K562 (cell line): Measurements from ENCODE around the gene CD248. TPM values are rescaled to one million over a fixed set of nuclear protein-coding genes. Genes with fewer than 3 reads are reported as not detected.

Experiments used
- CCAR2 ChIP-seq: fragments of 200-400 bp; formaldehyde crosslinking; IDR thresholded peaks from 2 replicates; pipeline ENCODE4 v1.6.1; 2017; ENCODE audit warnings: mild to moderate bottlenecking, low read depth, low read length
- GTF2E2 ChIP-seq: fragments of 200-800 bp; sonication (Bioruptor generic); IDR thresholded peaks from 2 replicates; pipeline ENCODE4 v1.6.1; 2016; ENCODE audit warnings: missing genetic modification characterization, missing compliant biosample characterization
- HNRNPK ChIP-seq: fragments of 200-400 bp; formaldehyde crosslinking; IDR thresholded peaks from one replicate; pipeline ENCODE4 v1.6.1; 2018; ENCODE audit warnings: mild to moderate bottlenecking, low read depth, low read length; ENCODE audit not compliant: poor library complexity, severe bottlenecking
- MXI1 ChIP-seq: IDR thresholded peaks from 2 replicates; pipeline ENCODE4 v1.6.1; 2011; ENCODE audit warnings: low read depth, mild to moderate bottlenecking, improper control_type of control experiment, low read length
- MYNN ChIP-seq, 2 experiments: sonication (generic); formaldehyde crosslinking in 1 of 2; IDR thresholded peaks; 2 replicates each; pipeline versions ENCODE4 v1.5.0 to v1.6.1; 2016 to 2020; ENCODE audit warnings: antibody characterized with exemption in 1 of 2, missing genetic modification reagents in 1 of 2
- NR3C1 ChIP-seq: sonication (generic); formaldehyde crosslinking; IDR thresholded peaks from 2 replicates; pipeline ENCODE4 v1.8.1; 2022; ENCODE audit warnings: missing genetic modification reagents
- PML ChIP-seq: IDR thresholded peaks from 2 replicates; pipeline ENCODE4 v1.6.1; 2012; ENCODE audit warnings: low read length, inconsistent platforms
- POLR2AphosphoS5 ChIP-seq: IDR thresholded peaks from 2 replicates; pipeline ENCODE4 v1.6.1; 2011; ENCODE audit warnings: mild to moderate bottlenecking, low read depth, low read length, moderate library complexity; ENCODE audit not compliant: control insufficient read depth, insufficient read depth
- ZFPM2 ChIP-seq: fragments of 250-450 bp; sonication (Bioruptor Pico); IDR thresholded peaks from 2 replicates; pipeline ENCODE4 v1.5.1; 2022; ENCODE audit warnings: mild to moderate bottlenecking
- ZNF830 ChIP-seq: fragments of 250-450 bp; sonication (Bioruptor Pico); IDR thresholded peaks from 2 replicates; pipeline ENCODE4 v1.5.0; 2021; ENCODE audit warnings: mild to moderate bottlenecking
- polyA plus RNA-seq, 8 experiments: library from polyadenylated mRNA; depleted of rRNA in 4 of 8; stranded (reverse) in 5 of 8; unstranded in 3 of 8; fragments of >200 nt; fragmentation: Nextera tagmentation in 2 of 8; fragmentation: Illumina TruSeq in 1 of 8; extraction: Ambion mirVana in 2 of 8; extraction: Trizol in 1 of 8; gene quantifications; 2 replicates each; pipeline versions ENCODE4 v1.2.1 to v1.2.3, GENCODE V29; 2011 to 2014; ENCODE audit warnings: inconsistent platforms in 1 of 8, missing spikeins in 1 of 8
- total RNA-seq, 7 experiments: library from RNA; depleted of rRNA in 6 of 7; stranded (reverse); fragments of >200 nt in 6 of 7; fragmentation: Illumina TruSeq in 2 of 7; extraction: Trizol in 2 of 7; gene quantifications; 2 replicates each; pipeline versions ENCODE4 v1.2.1 to v1.2.3, GENCODE V29; 2011 to 2021; ENCODE audit warnings: low replicate concordance in 1 of 7
- TF ChIP-seq, protein P1 (sequence below): fragments of 250-450 bp; sonication (Bioruptor Pico); IDR thresholded peaks from 2 replicates; pipeline ENCODE4 v1.4.0; 2020; ENCODE audit warnings: mild to moderate bottlenecking
- TF ChIP-seq, protein P2 (sequence below): sonication (generic); formaldehyde crosslinking; IDR thresholded peaks from 2 replicates; pipeline ENCODE4 v1.9.0; 2022; ENCODE audit warnings: mild to moderate bottlenecking, missing genetic modification reagents
- TF ChIP-seq, protein P3 (sequence below): sonication (generic); formaldehyde crosslinking; IDR thresholded peaks from 2 replicates; pipeline ENCODE4 v1.8.1; 2023; ENCODE audit warnings: mild to moderate bottlenecking, missing genetic modification reagents
- TF ChIP-seq, protein P4 (sequence below), 2 experiments: fragments of 150-350 bp in 1 of 2; IDR thresholded peaks; 2 replicates each; pipeline ENCODE4 v1.6.1; 2012 to 2016; ENCODE audit warnings: low read depth in 2 of 2, low read length in 2 of 2, mild to moderate bottlenecking in 1 of 2, moderate library complexity in 1 of 2
- TF ChIP-seq, protein P5 (sequence below): fragments of 450-650 bp; formaldehyde crosslinking; IDR thresholded peaks from 2 replicates; pipeline ENCODE4 v1.4.0; 2022; ENCODE audit warnings: missing genetic modification characterization

The CD248 gene
- total and polyA plus RNA-seq, 9 of the 15 experiments (the other 6 are each of a cell fraction or from before 2014, with no cell fraction given) = 0.09 TPM; not detected in 8

DNA sequence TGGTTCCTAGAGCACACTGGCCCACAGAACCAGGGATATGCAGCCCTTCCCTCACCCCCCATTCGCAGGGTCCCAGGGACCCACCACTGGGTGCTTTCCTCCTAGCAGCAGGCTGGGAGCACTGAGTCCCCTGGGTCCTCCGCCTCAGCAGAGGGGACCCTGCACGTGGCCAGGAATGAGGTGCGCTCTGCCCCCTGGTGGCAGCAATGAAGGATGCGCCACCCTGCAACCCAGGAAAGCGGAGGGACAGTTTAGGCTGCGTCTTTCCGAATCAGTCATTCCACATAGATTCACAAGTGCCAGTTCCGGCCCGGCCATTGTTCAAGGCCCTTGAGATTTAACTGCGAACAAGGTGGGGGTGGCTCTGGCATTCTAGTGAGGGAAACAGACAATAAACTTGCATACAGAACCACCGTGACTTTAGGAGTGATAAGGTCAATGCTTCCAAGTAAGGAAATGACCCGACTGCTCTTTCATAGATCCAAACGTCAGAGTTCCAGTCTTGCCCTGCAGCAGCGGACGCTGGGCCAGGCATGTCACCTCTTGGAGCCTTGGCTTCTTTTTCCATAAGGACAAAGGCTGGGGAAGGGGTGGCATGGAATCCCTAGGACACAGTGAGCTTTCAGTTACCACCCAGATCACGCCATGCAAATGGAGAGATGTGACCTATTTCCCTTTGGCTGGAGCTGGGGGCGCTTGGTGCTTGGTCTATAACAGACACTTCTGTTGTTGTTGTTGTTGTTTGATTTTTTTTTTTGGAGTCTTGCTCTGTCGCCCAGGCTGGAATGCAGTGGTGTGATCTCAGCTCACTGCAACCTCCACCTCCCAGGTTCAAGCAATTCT lies 11.7 kb upstream of the CD248 start (continued):
- TF ChIP-seq, protein P1, sequence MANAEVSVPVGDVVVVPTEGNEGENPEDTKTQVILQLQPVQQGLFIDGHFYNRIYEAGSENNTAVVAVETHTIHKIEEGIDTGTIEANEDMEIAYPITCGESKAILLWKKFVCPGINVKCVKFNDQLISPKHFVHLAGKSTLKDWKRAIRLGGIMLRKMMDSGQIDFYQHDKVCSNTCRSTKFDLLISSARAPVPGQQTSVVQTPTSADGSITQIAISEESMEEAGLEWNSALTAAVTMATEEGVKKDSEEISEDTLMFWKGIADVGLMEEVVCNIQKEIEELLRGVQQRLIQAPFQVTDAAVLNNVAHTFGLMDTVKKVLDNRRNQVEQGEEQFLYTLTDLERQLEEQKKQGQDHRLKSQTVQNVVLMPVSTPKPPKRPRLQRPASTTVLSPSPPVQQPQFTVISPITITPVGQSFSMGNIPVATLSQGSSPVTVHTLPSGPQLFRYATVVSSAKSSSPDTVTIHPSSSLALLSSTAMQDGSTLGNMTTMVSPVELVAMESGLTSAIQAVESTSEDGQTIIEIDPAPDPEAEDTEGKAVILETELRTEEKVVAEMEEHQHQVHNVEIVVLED = no peak
- TF ChIP-seq, protein P2, sequence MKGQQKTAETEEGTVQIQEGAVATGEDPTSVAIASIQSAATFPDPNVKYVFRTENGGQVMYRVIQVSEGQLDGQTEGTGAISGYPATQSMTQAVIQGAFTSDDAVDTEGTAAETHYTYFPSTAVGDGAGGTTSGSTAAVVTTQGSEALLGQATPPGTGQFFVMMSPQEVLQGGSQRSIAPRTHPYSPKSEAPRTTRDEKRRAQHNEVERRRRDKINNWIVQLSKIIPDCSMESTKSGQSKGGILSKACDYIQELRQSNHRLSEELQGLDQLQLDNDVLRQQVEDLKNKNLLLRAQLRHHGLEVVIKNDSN (CRISPR knock-in tag) = peak; percentile 95
- TF ChIP-seq, protein P3, sequence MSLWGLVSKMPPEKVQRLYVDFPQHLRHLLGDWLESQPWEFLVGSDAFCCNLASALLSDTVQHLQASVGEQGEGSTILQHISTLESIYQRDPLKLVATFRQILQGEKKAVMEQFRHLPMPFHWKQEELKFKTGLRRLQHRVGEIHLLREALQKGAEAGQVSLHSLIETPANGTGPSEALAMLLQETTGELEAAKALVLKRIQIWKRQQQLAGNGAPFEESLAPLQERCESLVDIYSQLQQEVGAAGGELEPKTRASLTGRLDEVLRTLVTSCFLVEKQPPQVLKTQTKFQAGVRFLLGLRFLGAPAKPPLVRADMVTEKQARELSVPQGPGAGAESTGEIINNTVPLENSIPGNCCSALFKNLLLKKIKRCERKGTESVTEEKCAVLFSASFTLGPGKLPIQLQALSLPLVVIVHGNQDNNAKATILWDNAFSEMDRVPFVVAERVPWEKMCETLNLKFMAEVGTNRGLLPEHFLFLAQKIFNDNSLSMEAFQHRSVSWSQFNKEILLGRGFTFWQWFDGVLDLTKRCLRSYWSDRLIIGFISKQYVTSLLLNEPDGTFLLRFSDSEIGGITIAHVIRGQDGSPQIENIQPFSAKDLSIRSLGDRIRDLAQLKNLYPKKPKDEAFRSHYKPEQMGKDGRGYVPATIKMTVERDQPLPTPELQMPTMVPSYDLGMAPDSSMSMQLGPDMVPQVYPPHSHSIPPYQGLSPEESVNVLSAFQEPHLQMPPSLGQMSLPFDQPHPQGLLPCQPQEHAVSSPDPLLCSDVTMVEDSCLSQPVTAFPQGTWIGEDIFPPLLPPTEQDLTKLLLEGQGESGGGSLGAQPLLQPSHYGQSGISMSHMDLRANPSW (CRISPR knock-in tag) = no peak
- TF ChIP-seq NR3C1 (no peak), HNRNPK (no peak), MYNN (IDR thresholded peaks at IDR 0.05) (no peak; the same call in 1 of the 2 replicates), MYNN (CRISPR knock-in tag; IDR thresholded peaks at IDR 0.05) (no peak), CCAR2 (no peak), POLR2AphosphoS5 (no peak), MXI1 (no peak), PML (no peak), ZFPM2 (CRISPR knock-in tag) (no peak), GTF2E2 (tag) (no peak), ZNF830 (CRISPR knock-in tag) (no peak)
- TF ChIP-seq, protein P4, sequence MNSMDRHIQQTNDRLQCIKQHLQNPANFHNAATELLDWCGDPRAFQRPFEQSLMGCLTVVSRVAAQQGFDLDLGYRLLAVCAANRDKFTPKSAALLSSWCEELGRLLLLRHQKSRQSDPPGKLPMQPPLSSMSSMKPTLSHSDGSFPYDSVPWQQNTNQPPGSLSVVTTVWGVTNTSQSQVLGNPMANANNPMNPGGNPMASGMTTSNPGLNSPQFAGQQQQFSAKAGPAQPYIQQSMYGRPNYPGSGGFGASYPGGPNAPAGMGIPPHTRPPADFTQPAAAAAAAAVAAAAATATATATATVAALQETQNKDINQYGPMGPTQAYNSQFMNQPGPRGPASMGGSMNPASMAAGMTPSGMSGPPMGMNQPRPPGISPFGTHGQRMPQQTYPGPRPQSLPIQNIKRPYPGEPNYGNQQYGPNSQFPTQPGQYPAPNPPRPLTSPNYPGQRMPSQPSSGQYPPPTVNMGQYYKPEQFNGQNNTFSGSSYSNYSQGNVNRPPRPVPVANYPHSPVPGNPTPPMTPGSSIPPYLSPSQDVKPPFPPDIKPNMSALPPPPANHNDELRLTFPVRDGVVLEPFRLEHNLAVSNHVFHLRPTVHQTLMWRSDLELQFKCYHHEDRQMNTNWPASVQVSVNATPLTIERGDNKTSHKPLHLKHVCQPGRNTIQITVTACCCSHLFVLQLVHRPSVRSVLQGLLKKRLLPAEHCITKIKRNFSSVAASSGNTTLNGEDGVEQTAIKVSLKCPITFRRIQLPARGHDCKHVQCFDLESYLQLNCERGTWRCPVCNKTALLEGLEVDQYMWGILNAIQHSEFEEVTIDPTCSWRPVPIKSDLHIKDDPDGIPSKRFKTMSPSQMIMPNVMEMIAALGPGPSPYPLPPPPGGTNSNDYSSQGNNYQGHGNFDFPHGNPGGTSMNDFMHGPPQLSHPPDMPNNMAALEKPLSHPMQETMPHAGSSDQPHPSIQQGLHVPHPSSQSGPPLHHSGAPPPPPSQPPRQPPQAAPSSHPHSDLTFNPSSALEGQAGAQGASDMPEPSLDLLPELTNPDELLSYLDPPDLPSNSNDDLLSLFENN (IDR thresholded peaks at IDR 0.05; ENCODE audit: low read depth in 2 of 2, low read length in 2 of 2) = no peak
- TF ChIP-seq, protein P5, sequence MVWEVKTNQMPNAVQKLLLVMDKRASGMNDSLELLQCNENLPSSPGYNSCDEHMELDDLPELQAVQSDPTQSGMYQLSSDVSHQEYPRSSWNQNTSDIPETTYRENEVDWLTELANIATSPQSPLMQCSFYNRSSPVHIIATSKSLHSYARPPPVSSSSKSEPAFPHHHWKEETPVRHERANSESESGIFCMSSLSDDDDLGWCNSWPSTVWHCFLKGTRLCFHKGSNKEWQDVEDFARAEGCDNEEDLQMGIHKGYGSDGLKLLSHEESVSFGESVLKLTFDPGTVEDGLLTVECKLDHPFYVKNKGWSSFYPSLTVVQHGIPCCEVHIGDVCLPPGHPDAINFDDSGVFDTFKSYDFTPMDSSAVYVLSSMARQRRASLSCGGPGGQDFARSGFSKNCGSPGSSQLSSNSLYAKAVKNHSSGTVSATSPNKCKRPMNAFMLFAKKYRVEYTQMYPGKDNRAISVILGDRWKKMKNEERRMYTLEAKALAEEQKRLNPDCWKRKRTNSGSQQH (CRISPR knock-in tag) = no peak
